Right lobe of liver (tissue), 6 donors: ENCODE data around the gene ALDOB. TPM values are rescaled to one million over a fixed set of nuclear protein-coding genes. Genes with fewer than 3 reads are reported as not detected.

Source experiments
- ATAC-seq, 4 donors: fragments of 200-7000 bp; cut with Tn5 transposase; one replicate each; pipeline ENCODE4 v1.9.1; 2020; ENCODE audit warnings: mild to moderate bottlenecking in 4 of 4, moderate library complexity in 4 of 4
- DNase-seq, 3 donors: peaks; one replicate each; pipeline ENCODE4 v3.0.0-alpha.2; 2020
- H3K27ac ChIP-seq, 3 donors: fragments of 200-600 bp; one replicate each; pipeline ENCODE4 v1.8.0; 2022
- H3K27me3 ChIP-seq, 2 donors: fragments of 200-600 bp; one replicate each; pipeline ENCODE4 v1.8.0; 2022
- H3K36me3 ChIP-seq, 4 donors: fragments of 200-600 bp; sonication (generic) in 1 of 4; one replicate each; pipeline versions ENCODE4 v1.5.1 to v1.8.0; 2017 to 2022; ENCODE audit warnings: control low read depth in 1 of 4
- H3K4me1 ChIP-seq, 4 donors: fragments of 200-600 bp; sonication (generic) in 1 of 4; one replicate each; pipeline versions ENCODE4 v1.5.1 to v1.8.0; 2017 to 2022; ENCODE audit warnings: control low read depth in 1 of 4
- H3K4me3 ChIP-seq, 3 donors: fragments of 200-600 bp; one replicate each; pipeline ENCODE4 v1.8.0; 2022
- H3K9me3 ChIP-seq, 4 donors: fragments of 200-600 bp; sonication (generic) in 1 of 4; one replicate each; pipeline versions ENCODE4 v1.5.1 to v1.8.0; 2017 to 2022; ENCODE audit warnings: control low read depth in 1 of 4
- CTCF ChIP-seq, 4 donors: fragments of 200-600 bp in 3 of 4; fragments of 450-650 bp in 1 of 4; IDR thresholded peaks; one replicate each; pipeline versions ENCODE4 v1.5.1 to v1.8.0; 2016 to 2022; ENCODE audit warnings: antibody characterized with exemption in 4 of 4, mild to moderate bottlenecking in 2 of 4
- POLR2A ChIP-seq: fragments of 450-650 bp; IDR thresholded peaks from one replicate; pipeline ENCODE4 v1.6.1; 2017; ENCODE audit warnings: antibody characterized with exemption, mild to moderate bottlenecking
- WGBS: methylation state at CpG from one replicate; pipeline ENCODE4 v1.1.6; 2018; ENCODE audit warnings: low coverage, low lambda C conversion rate; ENCODE audit not compliant: insufficient coverage; ENCODE audit errors: missing lambda C conversion rate; 5-methylcytosine and 5-hydroxymethylcytosine counted together
- intact Hi-C, 2 donors: fragments of 100-400 bp; cut with DNase I; formaldehyde crosslinking; loops; one replicate each; pipeline versions ENCODE4 v1.11.2 to v1.14.1; 2022
- total RNA-seq, 6 experiments: library from RNA; depleted of rRNA in 2 of 6; stranded (reverse); fragments of >200 nt in 2 of 6; fragmentation: NEBNext Ultra II Directional in 3 of 6; extraction: Animal tissue kit (Norgen Biotek cat#: 25700) in 3 of 6; gene quantifications; one replicate each; pipeline versions ENCODE4 v1.1.0 to v1.2.4, GENCODE V29; 2016 to 2023
- donor health status: DM: no; HTN: yes; CAD: no.
- donor health status: DM: no; HTN: no; CAD: no.
- donor health status: DM: no; HTN: no; CAD: no.
- donor health status: DM: no; HTN: yes; CAD: no.
- donor health status: DM: no; HTN: yes; CAD: no.

The ALDOB gene
- total RNA-seq, 6 experiments from 2014 or later, result 2,876 to 4,505 (median 3,144) TPM

GRCh38 chr9:101453776-101454570 lies 18.4 kb upstream of the ALDOB start:
- DNase-seq, result no peak
- Histone ChIP-seq H3K9me3 (no peaks in the 10 kb centered on the region), H3K4me3 (no peak overlapping the region), H3K27ac (no peak overlapping the region), H3K27me3 (no peaks in the 10 kb centered on the region), H3K4me1 (no peaks in the 10 kb centered on the region), H3K36me3 (no peaks in the 10 kb centered on the region)
- ATAC-seq, result no peak
- TF ChIP-seq CTCF (IDR thresholded peaks at IDR 0.05) (no peak), POLR2A (no peak)
- 58% methylated on average over 1 of the region's 4 CpGs for WGBS
- intact Hi-C loops, result no loop called here

- no peak for DNase-seq
- no peaks in the 10 kb centered on the region for H3K9me3 ChIP-seq
- no peaks in the 10 kb centered on the region for H3K36me3 ChIP-seq
- H3K27ac ChIP-seq, result no peak overlapping the region
- H3K27me3 ChIP-seq, result no peaks in the 10 kb centered on the region
- H3K4me3 ChIP-seq, result no peak overlapping the region
- H3K4me1 ChIP-seq, result no peaks in the 10 kb centered on the region
- intact Hi-C loops, result no loop called here
- ATAC-seq, result no peak
- 85% methylated on average over 4 of the region's 4 CpGs for WGBS
- TF ChIP-seq POLR2A, result no peak
- TF ChIP-seq CTCF (IDR thresholded peaks at IDR 0.05), result no peak
These were observed 15.9 kb upstream of the ALDOB start for GRCh38 chr9:101451498-101451897.

GRCh38 chr9:101450931-101451330 lies 15.4 kb upstream of the ALDOB start:
- H3K27ac ChIP-seq, result no peak overlapping the region
- intact Hi-C loops, result no loop called here
- WGBS, result 10% methylated on average over 4 of the region's 4 CpGs

GRCh38 chr9:101449071-101449721 lies 13.6 kb upstream of the ALDOB start:
- Histone ChIP-seq H3K4me1 (peaks cover 0 to 17% (median 4%) of the 10 kb centered on the region in 4 donors), H3K27ac (peak overlapping the region; percentile 67 to 82 (median 75)), H3K27me3 (no peaks in the 10 kb centered on the region), H3K9me3 (no peaks in the 10 kb centered on the region), H3K4me3 (peak overlapping the region; percentile 50 to 70 (median 55)), H3K36me3 (no peaks in the 10 kb centered on the region)
- peak; percentile 83 to 90 (median 89) for DNase-seq
- peak; percentile 89 to 95 (median 92) for ATAC-seq
- WGBS, result 22% methylated on average over 26 of the region's 40 CpGs
- TF ChIP-seq POLR2A (peak; percentile 72), CTCF (IDR thresholded peaks at IDR 0.05) (peak; percentile 54 to 63 (median 58))
- intact Hi-C loops, result no loop called here

More at GRCh38 chr9:101450931-101451330, 15.4 kb upstream of the ALDOB start:
- DNase-seq (no peak), ATAC-seq (no peak)
- Histone ChIP-seq H3K27me3 (no peaks in the 10 kb centered on the region), H3K9me3 (no peaks in the 10 kb centered on the region), H3K36me3 (no peaks in the 10 kb centered on the region), H3K4me3 (no peak overlapping the region), H3K4me1 (peaks cover 0 to 4% (median 0%) of the 10 kb centered on the region in 4 donors)
- TF ChIP-seq POLR2A, result no peak
- TF ChIP-seq CTCF (IDR thresholded peaks at IDR 0.05), result no peak
